Erythroblast (primary cell): ENCODE measurements around the gene CACNB4.

ENCODE experiments used
- GATA1 ChIP-seq: IDR thresholded peaks from 2 replicates; pipeline ENCODE4 v1.6.1; 2011; ENCODE audit warnings: low read depth, mild to moderate bottlenecking, control low read depth, low read length, moderate library complexity
- POLR2A ChIP-seq: IDR thresholded peaks from 2 replicates; pipeline ENCODE4 v1.6.1; 2011; ENCODE audit warnings: mild to moderate bottlenecking, low read length

- TF ChIP-seq POLR2A (no peak), GATA1 (no peak)
These were observed 27.3 kb downstream of the CACNB4 start for GRCh38 chr2:152071518-152071917.
